DMS153 (cell line): ENCODE results near the gene ZKSCAN1.
"Not testable (repeated sequence)": the region's sequence is repeated elsewhere in the genome, so short reads cannot be mapped to it uniquely, and the experiment has no call there.

Source experiments
- DNase-seq: peaks from one replicate; lab custom pipeline; 2025; lab: John Stamatoyannopoulos, UW

Gene ZKSCAN1

DNA sequence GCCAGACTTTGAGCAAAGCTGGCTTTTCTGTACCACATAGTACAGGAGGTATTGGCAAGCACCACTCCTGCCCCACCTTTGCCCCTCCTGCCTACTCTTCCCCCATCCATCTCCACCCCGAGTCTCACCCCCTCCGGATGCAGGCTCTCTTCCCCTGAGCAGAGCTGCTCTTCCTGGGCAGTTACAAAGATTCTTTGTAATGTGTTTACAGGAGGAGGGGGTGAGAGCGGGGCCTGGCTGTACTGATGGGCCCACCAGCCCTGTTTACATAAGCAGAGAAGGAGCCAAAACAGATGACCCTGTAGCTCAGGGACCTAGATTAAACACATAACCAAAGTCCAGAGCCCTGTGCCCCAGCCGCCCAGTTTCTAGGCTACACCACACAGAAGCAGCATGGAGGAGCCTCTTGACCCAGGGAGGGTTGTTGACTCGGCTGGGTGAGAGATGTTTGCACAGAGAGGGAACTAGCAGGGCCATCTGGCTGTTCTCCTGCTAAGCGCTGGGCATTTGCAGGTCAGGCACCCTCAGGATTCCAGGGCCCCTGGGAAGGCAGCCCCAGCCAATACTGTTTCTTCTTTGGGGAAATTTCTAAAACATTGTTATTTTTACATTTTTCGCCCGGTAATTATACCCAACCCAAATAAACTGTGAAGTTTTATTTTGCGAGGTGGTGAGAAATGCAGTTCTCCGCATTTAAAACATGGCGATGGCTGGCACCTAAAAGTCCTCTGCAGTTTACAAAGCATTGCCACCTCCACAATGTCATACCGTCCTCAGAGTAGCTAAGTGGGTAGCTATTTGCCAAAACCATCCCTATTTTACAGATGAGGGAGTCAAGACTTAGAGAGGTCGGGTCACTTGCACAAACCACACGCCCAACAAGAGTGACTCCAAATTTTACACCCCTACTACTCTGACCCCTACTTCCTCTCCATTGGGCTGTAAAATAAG, 11.4 kb upstream of the ZKSCAN1 start:
- peak; percentile 93 for DNase-seq

- DNase-seq = no peak
Measured at GRCh38 chr7:100007887-100008286, 7.5 kb upstream of the ZKSCAN1 start.

GRCh38 chr7:100008525-100008924, 6.9 kb upstream of the ZKSCAN1 start:
- no peak for DNase-seq

- not testable (repeated sequence) for DNase-seq
Measured at GRCh38 chr7:100009952-100010351, 5.4 kb upstream of the ZKSCAN1 start.

- no peak for DNase-seq
Measured at GRCh38 chr7:100010901-100011300, 4.5 kb upstream of the ZKSCAN1 start.

- DNase-seq = no peak
Measured at GRCh38 chr7:100011516-100011915, 3.9 kb upstream of the ZKSCAN1 start.

GRCh38 chr7:100012385-100013327, 2.7 kb upstream of the ZKSCAN1 start:
- not testable (repeated sequence) for DNase-seq

- DNase-seq = peak; percentile 20
Measured at GRCh38 chr7:100013328-100013676, 2.1 kb upstream of the ZKSCAN1 start.

DNA sequence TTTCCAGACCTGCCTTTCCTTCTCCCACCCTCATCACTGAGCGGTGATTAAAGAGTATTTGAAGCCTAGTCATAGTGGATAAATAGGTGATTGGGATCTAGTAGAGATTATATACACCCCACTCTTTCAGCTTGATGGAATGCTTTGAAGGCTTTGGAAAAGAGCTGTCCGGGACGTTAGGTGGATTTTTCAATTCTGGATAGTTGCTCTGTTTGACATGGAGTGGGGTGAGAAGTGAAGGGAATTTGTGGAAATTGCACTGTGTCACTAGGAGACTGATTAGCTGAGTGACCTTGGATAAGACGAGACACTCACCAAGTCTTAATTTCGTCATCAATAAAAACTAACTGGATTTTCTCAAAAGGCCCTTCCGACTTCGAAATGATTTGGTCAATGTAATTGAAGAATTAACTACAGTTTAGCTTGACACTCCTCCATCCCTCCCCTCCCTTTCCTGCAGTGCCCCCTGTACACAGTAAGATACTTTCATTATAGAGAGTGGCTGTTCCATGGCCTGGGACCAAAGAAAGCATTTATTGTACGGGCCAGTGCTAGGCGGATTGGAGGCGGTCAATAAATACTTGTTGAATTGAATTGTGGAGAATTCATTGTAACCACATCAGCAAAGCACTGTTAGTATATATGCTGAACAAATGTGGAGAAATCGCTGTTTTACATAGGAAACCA, 962 bp downstream of the ZKSCAN1 start:
- no peak for DNase-seq

- DNase-seq = no peak
Measured at GRCh38 chr7:100017300-100017699, 1.9 kb downstream of the ZKSCAN1 start.

DNA sequence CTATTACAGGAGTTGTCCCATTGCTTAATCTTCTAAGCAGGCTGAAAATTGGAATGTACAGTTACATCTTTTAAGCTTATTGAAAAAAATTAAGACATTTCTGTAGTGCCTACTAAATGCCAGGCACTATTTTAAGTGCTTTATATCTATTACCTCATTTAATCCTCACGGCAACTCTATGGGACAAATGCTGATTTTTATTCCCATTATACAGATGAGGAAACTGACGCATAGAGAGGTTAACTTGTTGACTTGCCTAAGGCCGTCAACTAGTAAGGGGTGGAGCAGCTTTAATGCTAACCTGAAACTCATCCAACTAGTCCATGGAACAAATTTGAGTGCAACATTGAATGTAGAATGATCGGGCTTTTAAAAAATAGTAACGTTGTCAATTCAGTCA, 2.5 kb downstream of the ZKSCAN1 start:
- DNase-seq = no peak

DNA sequence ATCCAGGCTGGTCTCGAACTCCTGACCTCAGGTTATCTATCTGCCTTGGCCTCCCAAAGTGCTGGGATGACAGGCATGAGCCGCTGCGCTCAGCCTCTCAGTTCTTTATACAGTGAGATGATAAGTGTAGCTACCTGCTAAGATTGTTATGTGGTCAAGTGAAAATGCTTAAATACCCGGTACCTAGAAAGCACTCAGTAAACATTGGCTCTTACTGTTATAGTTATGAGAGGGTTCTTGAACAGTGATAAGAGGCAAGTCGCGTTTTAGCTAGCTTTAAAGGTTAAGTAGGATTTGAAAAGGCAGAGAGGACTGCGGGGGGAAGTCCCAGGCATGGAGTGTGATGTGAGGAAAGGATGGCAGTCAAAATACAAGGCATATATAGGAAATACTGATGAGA, 4.5 kb downstream of the ZKSCAN1 start:
- no peak for DNase-seq

DNA sequence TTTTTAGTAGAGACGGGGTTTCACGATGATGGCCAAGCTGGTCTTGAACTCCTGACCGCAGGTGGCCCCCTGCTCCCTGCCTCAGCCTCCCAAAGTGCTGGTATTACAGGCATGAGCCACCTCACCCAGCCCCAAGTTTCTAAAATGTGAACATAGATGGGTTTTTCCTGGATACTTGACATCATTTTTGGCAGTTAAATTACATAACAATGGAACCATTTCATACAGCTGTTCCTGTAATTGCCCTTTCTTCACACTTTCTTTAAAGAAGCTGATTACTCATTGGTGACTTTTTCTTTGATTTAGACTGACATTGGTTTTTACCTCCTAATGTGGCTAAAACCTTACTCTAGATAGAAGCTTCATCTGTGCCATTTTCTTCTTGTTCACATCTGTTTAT, 5.9 kb downstream of the ZKSCAN1 start:
- DNase-seq = no peak

DNA sequence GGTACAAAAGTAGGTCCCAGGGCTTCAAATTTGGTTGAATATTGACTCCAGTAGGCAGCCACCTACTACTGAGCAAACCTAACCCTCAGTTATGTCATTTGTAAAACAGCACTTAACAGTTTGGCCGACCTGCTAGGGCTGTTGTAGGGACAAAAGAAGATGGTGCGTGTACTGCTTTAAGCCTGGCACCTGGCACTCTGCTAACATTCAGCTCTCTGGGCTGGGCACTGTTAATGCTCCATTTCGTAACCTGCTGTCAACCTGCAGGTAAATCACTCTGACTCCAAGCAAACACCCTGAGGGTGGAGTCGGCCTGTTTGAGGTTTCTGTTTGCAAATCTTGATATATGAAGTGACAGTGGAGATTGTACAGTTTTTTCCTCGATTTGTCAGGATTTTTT, 7.2 kb downstream of the ZKSCAN1 start:
- peak; percentile 5 for DNase-seq

DNA sequence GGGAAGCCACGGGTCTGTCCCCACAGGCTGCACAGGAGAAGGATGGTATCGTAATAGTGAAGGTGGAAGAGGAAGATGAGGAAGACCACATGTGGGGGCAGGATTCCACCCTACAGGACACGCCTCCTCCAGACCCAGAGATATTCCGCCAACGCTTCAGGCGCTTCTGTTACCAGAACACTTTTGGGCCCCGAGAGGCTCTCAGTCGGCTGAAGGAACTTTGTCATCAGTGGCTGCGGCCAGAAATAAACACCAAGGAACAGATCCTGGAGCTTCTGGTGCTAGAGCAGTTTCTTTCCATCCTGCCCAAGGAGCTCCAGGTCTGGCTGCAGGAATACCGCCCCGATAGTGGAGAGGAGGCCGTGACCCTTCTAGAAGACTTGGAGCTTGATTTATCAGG, 8.1 kb downstream of the ZKSCAN1 start:
- no peak for DNase-seq

DNA sequence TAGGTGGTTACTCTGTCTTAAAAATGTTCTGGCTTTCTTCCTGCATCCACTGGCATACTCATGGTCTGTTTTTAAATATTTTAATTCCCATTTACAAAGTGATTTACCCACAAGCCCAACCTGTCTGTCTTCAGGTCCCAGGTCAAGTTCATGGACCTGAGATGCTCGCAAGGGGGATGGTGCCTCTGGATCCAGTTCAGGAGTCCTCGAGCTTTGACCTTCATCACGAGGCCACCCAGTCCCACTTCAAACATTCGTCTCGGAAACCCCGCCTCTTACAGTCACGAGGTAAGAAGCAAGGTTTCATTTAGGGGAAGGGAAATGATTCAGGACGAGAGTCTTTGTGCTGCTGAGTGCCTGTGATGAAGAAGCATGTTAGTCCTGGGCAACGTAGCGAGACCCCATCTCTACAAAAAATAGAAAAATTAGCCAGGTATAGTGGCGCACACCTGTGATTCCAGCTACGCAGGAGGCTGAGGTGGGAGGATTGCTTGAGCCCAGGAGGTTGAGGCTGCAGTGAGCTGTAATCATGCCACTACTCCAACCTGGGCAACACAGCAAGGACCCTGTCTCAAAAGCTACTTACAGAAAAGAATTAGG, 8.7 kb downstream of the ZKSCAN1 start:
- no peak for DNase-seq

GRCh38 chr7:100027197-100027596, 11.8 kb downstream of the ZKSCAN1 start:
- DNase-seq = no peak

DNA sequence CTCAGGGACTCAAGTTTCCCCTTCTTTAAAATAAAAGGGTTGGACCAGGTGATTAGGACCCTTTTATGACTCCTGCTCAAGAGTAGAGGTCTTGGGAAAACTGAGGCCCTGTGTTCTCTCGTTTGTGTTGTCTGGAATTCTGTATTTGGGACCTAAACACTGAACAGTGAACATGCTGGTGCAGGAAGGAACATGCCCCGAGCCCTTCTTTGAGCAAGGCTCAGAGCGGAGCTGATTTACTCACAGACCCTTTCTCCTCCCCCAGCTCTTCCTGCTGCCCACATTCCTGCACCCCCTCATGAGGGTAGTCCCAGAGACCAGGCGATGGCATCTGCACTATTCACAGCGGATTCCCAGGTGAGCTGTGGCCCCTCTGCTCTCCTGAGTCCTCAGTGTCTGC, 14.2 kb downstream of the ZKSCAN1 start:
- DNase-seq = no peak

DNA sequence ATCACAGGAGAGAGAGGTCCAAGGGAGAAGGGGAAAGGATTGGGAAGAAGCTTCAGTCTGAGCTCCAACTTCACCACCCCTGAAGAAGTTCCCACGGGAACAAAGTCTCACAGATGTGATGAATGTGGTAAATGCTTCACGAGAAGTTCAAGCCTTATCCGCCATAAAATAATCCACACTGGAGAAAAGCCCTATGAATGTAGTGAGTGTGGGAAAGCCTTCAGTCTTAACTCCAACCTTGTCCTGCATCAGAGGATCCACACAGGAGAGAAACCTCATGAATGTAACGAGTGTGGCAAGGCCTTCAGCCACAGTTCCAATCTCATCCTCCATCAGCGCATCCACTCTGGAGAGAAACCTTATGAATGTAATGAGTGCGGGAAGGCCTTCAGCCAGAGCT, 18.1 kb downstream of the ZKSCAN1 start:
- DNase-seq = no peak

- DNase-seq = no peak
Measured at GRCh38 chr7:100034871-100035510, 19.6 kb downstream of the ZKSCAN1 start.

GRCh38 chr7:100035876-100036275, 20.5 kb downstream of the ZKSCAN1 start:
- DNase-seq = no peak
